OCI-LY7 (cell line): ENCODE results near the gene PDE11A.
"Not testable (repeated sequence)": the region's sequence is repeated elsewhere in the genome, so short reads cannot be mapped to it uniquely, and the experiment has no call there.

Experiments used
- CTCF ChIP-seq: fragments of 200-600 bp; sonication (generic); conservative IDR thresholded peaks from 2 replicates; pipeline ENCODE4 v1.5.1; 2014; ENCODE audit warnings: mild to moderate bottlenecking, antibody characterized with exemption, low read length, moderate library complexity, mixed read lengths
- EZH2phosphoT487 ChIP-seq: fragments of 200-600 bp; sonication (generic); IDR thresholded peaks from 2 replicates; pipeline ENCODE4 v1.6.1; 2018; ENCODE audit warnings: low read depth, borderline replicate concordance, mild to moderate bottlenecking, mixed run types, antibody characterized with exemption, low read length, moderate library complexity, mixed read lengths

- not testable (repeated sequence) for TF ChIP-seq CTCF, EZH2phosphoT487
Observed at GRCh38 chr2:178033583-178033982, 39.0 kb downstream of the PDE11A start.
